ENCODE measurements around the gene MAOA. TPM values are rescaled to one million over a fixed set of nuclear protein-coding genes. Genes with fewer than 3 reads are reported as not detected.

The MAOA gene
- total and polyA plus RNA-seq, 2 of the 13 experiments (the other 11 are each of a cell fraction or from before 2014, with no cell fraction given) = 13.4 to 14.7 TPM

- TF ChIP-seq ZNF280D (CRISPR knock-in tag; IDR thresholded peaks at IDR 0.05) (no peak), MAX (IDR thresholded peaks at IDR 0.05) (no peak), CREB1 (IDR thresholded peaks at IDR 0.05) (0 out of 2 replicates have a peak, but pooled peaks have one; percentile 9), CREB1 (CRISPR knock-in tag; IDR thresholded peaks at IDR 0.05) (peak; percentile 42; the same call in 1 of the 2 replicates), LRRFIP1 (CRISPR knock-in tag; conservative IDR thresholded peaks at IDR 0.05) (no peak), HNF4A (CRISPR knock-in tag; IDR thresholded peaks at IDR 0.05) (peak; percentile 57), TRAFD1 (CRISPR knock-in tag; IDR thresholded peaks at IDR 0.05; ENCODE audit: borderline replicate concordance) (no peak), TFDP1 (CRISPR knock-in tag; IDR thresholded peaks at IDR 0.05; ENCODE audit: borderline replicate concordance) (no peak), ZNF160 (CRISPR knock-in tag; IDR thresholded peaks at IDR 0.05) (no peak), GFI1 (CRISPR knock-in tag; IDR thresholded peaks at IDR 0.05; ENCODE audit: borderline replicate concordance) (no peak), MIXL1 (CRISPR knock-in tag; IDR thresholded peaks at IDR 0.05) (no peak), REPIN1 (CRISPR knock-in tag; IDR thresholded peaks at IDR 0.05; ENCODE audit: borderline replicate concordance, low read depth) (no peak), GPBP1L1 (CRISPR knock-in tag; IDR thresholded peaks at IDR 0.05) (no peak), ZNF513 (CRISPR knock-in tag; conservative IDR thresholded peaks at IDR 0.05) (no peak), ZNF773 (CRISPR knock-in tag; IDR thresholded peaks at IDR 0.05; ENCODE audit: borderline replicate concordance) (no peak), U2AF2 (IDR thresholded peaks at IDR 0.05; ENCODE audit: low read depth, low read length) (no peak), SNAPC5 (CRISPR knock-in tag; IDR thresholded peaks at IDR 0.05; ENCODE audit: borderline replicate concordance) (no peak)
Measured at GRCh38 chrX:43703211-43703791, 47.2 kb downstream of the MAOA start (continued).
